PC-3 (cell line): ENCODE data around the gene PRKCSH. TPM values are rescaled to one million over a fixed set of nuclear protein-coding genes. Genes with fewer than 3 reads are reported as not detected.

Experiments
- ATAC-seq: fragments of 200-7000 bp; cut with Tn5 transposase; 2 replicates; pipeline ENCODE4 v1.9.1; 2020; ENCODE audit warnings: mild to moderate bottlenecking, moderate library complexity
- BruUV-seq: library from RNA; stranded (reverse); fragments of 400-500 nt; replicated peaks from 2 replicates; lab custom pipeline; 2021; lab: Mats Ljungman, UMichigan
- CTCF ChIA-PET: fragments of 300-600 bp; sonication (Branson Sonifier 250); formaldehyde crosslinking; loops from one replicate; lab custom pipeline; 2022; ENCODE audit warnings: antibody characterized with exemption; lab: Charles Lee
- POLR2A ChIA-PET: fragments of 300-600 bp; sonication (Branson Sonifier 250); formaldehyde crosslinking; loops from one replicate; lab custom pipeline; 2022; ENCODE audit warnings: antibody characterized with exemption; ENCODE audit not compliant: unreplicated experiment; lab: Charles Lee
- DNase-seq: peaks from one replicate; pipeline ENCODE4 v3.0.0-alpha.2; 2015
- H2AFZ ChIP-seq: fragments of 300-600 bp; sonication (generic); 2 replicates; pipeline ENCODE4 v1.6.0; 2016; ENCODE audit warnings: antibody characterized with exemption, low read length
- H3F3A ChIP-seq: fragments of 300-600 bp; sonication (generic); one replicate; pipeline ENCODE4 v1.6.0; 2017; ENCODE audit warnings: antibody characterized with exemption, low read length, control low read depth, mild to moderate bottlenecking; ENCODE audit not compliant: unreplicated experiment
- H3K27ac ChIP-seq: fragments of 300-600 bp; sonication (generic); 2 replicates; pipeline ENCODE4 v1.5.1; 2016; ENCODE audit warnings: mild to moderate bottlenecking, low read length
- H3K27me3 ChIP-seq: fragments of 300-600 bp; sonication (generic); 2 replicates; pipeline ENCODE4 v1.6.1; 2016; ENCODE audit warnings: low read length, mixed read lengths
- H3K36me3 ChIP-seq: fragments of 300-600 bp; sonication (generic); 2 replicates; pipeline ENCODE4 v1.6.1; 2016; ENCODE audit warnings: low read depth, mixed run types, low read length, mixed read lengths
- H3K4me1 ChIP-seq: fragments of 300-600 bp; sonication (generic); 2 replicates; pipeline ENCODE4 v1.5.1; 2016; ENCODE audit warnings: low read length; ENCODE audit not compliant: insufficient read depth
- H3K4me2 ChIP-seq: fragments of 300-600 bp; sonication (generic); 2 replicates; pipeline ENCODE4 v1.6.0; 2016; ENCODE audit warnings: low read length
- H3K4me3 ChIP-seq: fragments of 300-600 bp; sonication (generic); 2 replicates; pipeline ENCODE4 v1.5.1; 2016; ENCODE audit warnings: mild to moderate bottlenecking, low read length, mixed read lengths
- H3K79me2 ChIP-seq: fragments of 300-600 bp; sonication (generic); 2 replicates; pipeline ENCODE4 v1.6.1; 2017; ENCODE audit warnings: low read length, mixed read lengths
- H3K9ac ChIP-seq: fragments of 300-600 bp; sonication (generic); 2 replicates; pipeline ENCODE4 v1.6.0; 2016; ENCODE audit warnings: mild to moderate bottlenecking, low read length
- H3K9me2 ChIP-seq: fragments of 300-600 bp; sonication (generic); replicated peaks from 2 replicates; pipeline ENCODE4 v1.6.1; 2016; ENCODE audit warnings: mixed run types, low read length, mixed read lengths
- H3K9me3 ChIP-seq: fragments of 300-600 bp; sonication (generic); 2 replicates; pipeline ENCODE4 v1.6.1; 2016; ENCODE audit warnings: low read length, mixed read lengths
- H4K20me1 ChIP-seq: fragments of 300-600 bp; sonication (generic); 2 replicates; pipeline ENCODE4 v1.6.1; 2016; ENCODE audit warnings: low read length, mixed read lengths
- CTCF ChIP-seq: fragments of 300-600 bp; sonication (generic); conservative IDR thresholded peaks from 2 replicates; pipeline ENCODE4 v1.5.1; 2017; ENCODE audit warnings: antibody characterized with exemption, low read depth, mild to moderate bottlenecking, low read length
- EZH2 ChIP-seq: fragments of 300-600 bp; sonication (generic); IDR thresholded peaks from one replicate; pipeline ENCODE4 v1.6.1; 2017; ENCODE audit warnings: antibody characterized with exemption, mild to moderate bottlenecking, low read length; ENCODE audit not compliant: unreplicated experiment
- EZH2phosphoT487 ChIP-seq: fragments of 300-600 bp; sonication (generic); IDR thresholded peaks from 2 replicates; pipeline ENCODE4 v1.6.1; 2018; ENCODE audit warnings: mild to moderate bottlenecking, antibody characterized with exemption, low read length, borderline replicate concordance
- intact Hi-C: fragments of 100-400 bp; cut with micrococcal nuclease; formaldehyde crosslinking; loops from 2 replicates; pipeline ENCODE4 v1.9.0; 2023
- total RNA-seq: library from RNA; depleted of rRNA; stranded (reverse); fragments of >200 nt; gene quantifications from 2 replicates; pipeline ENCODE4 v1.2.3, GENCODE V29; 2014

PRKCSH gene
- total RNA-seq, 1 experiment from 2014 or later = 222 TPM

- Histone ChIP-seq H4K20me1 (no peaks in the 10 kb centered on the region), H3K9ac (no peak overlapping the region), H3K9me3 (no peaks in the 10 kb centered on the region), H3K27me3 (no peaks in the 10 kb centered on the region), H3K9me2 (no peaks in the 10 kb centered on the region), H3K4me3 (no peak overlapping the region), H3K27ac (no peak overlapping the region), H3K4me2 (no peak overlapping the region), H3K36me3 (no peaks in the 10 kb centered on the region), H3F3A (no peaks in the 10 kb centered on the region), H2AFZ (no peak overlapping the region), H3K4me1 (no peaks in the 10 kb centered on the region), H3K79me2 (no peaks in the 10 kb centered on the region)
- no TSS peak for BruUV-seq
- ATAC-seq (no peak), DNase-seq (no peak)
- no peak for TF ChIP-seq EZH2
- no peak for TF ChIP-seq CTCF
- no peak for TF ChIP-seq EZH2phosphoT487
- intact Hi-C loops = no loop called here
- CTCF ChIA-PET = no interaction called here
- POLR2A ChIA-PET = no interaction called here
Observed at GRCh38 chr19:11408591-11408990, 26.8 kb upstream of the PRKCSH start.

GRCh38 chr19:11410682-11411081, 24.8 kb upstream of the PRKCSH start:
- ChIA-PET CTCF (no interaction called here), POLR2A (no interaction called here)
- no peak overlapping the region for H2AFZ ChIP-seq
- no peaks in the 10 kb centered on the region for H4K20me1 ChIP-seq
- H3K4me3 ChIP-seq = no peak overlapping the region
- no peaks in the 10 kb centered on the region for H3K36me3 ChIP-seq
- H3K27ac ChIP-seq = no peak overlapping the region
- ATAC-seq (no peak), DNase-seq (peak; percentile 65)
- TF ChIP-seq CTCF (no peak), EZH2 (no peak), EZH2phosphoT487 (no peak)
- H3K9me2 ChIP-seq = no peaks in the 10 kb centered on the region
- no peaks in the 10 kb centered on the region for H3K27me3 ChIP-seq
- no TSS peak for BruUV-seq
- intact Hi-C loops = no loop called here
- no peaks in the 10 kb centered on the region for H3K79me2 ChIP-seq
- H3K4me2 ChIP-seq = no peak overlapping the region
- H3F3A ChIP-seq = no peaks in the 10 kb centered on the region
- no peaks in the 10 kb centered on the region for H3K9me3 ChIP-seq
- H3K4me1 ChIP-seq = no peaks in the 10 kb centered on the region
- no peak overlapping the region for H3K9ac ChIP-seq

GRCh38 chr19:11414544-11414943, 20.9 kb upstream of the PRKCSH start:
- H3K9me2 ChIP-seq = no peaks in the 10 kb centered on the region
- TF ChIP-seq CTCF (no peak), EZH2phosphoT487 (no peak), EZH2 (no peak)
- no peak overlapping the region for H2AFZ ChIP-seq
- H3K36me3 ChIP-seq = no peaks in the 10 kb centered on the region
- H3K4me1 ChIP-seq = no peaks in the 10 kb centered on the region
- intact Hi-C loops = no loop called here
- no peak overlapping the region for H3K4me3 ChIP-seq
- H3K9ac ChIP-seq = no peak overlapping the region
- POLR2A ChIA-PET = no interaction called here
- no TSS peak for BruUV-seq
- no peaks in the 10 kb centered on the region for H3K9me3 ChIP-seq
- ATAC-seq = no peak
- no peak overlapping the region for H3K27ac ChIP-seq
- H3F3A ChIP-seq = no peaks in the 10 kb centered on the region
- CTCF ChIA-PET = no interaction called here
- H3K27me3 ChIP-seq = no peaks in the 10 kb centered on the region
- DNase-seq = no peak
- H3K79me2 ChIP-seq = no peaks in the 10 kb centered on the region
- H3K4me2 ChIP-seq = no peak overlapping the region
- no peaks in the 10 kb centered on the region for H4K20me1 ChIP-seq
